ENCODE measurements around the gene PPAN. TPM values are rescaled to one million over a fixed set of nuclear protein-coding genes. Genes with fewer than 3 reads are reported as not detected.

Gene PPAN
- total RNA-seq: 22.8 and 36.7 TPM in 2 replicates

GRCh38 chr19:10106100-10106936 is at the start of gene PPAN:
TSS of gene PPAN (plus strand) at chr19:10106362. CDS start at chr19:10106395, 33 bp downstream.

GRCh38 chr19:10085641-10086590 is 20.2 kb upstream of the PPAN start, which contains the start of gene SHFL:
TSS of gene SHFL (plus strand) at chr19:10086317. CDS start at chr19:10086428, 111 bp downstream.

GRCh38 chr19:10111405-10111811 is 5.2 kb downstream of the PPAN start, which contains the start of gene P2RY11:
TSS of gene P2RY11 (plus strand) at chr19:10111693. CDS start at chr19:10111722, 29 bp downstream.

Other genes with a start within 250 kb of the PPAN start
- gene OLFM2, start 169.8 kb upstream of the PPAN start, total RNA-seq: 2.8 and 4.8 TPM in 2 replicates
- gene COL5A3, start 95.9 kb upstream of the PPAN start, total RNA-seq: 1.7 and 2.1 TPM in 2 replicates
- not detected in 2 replicates for gene RDH8, start 92.9 kb upstream of the PPAN start, total RNA-seq
- gene SHFL, start 20.0 kb upstream of the PPAN start, total RNA-seq: 16.9 and 18.3 TPM in 2 replicates
- 0.14 and 0.28 TPM in 2 replicates for gene ANGPTL6, start 3.7 kb upstream of the PPAN start, total RNA-seq
- gene P2RY11, start 5.3 kb downstream of the PPAN start, total RNA-seq: 1.00 and 3.3 TPM in 2 replicates
- gene EIF3G, start 13.5 kb downstream of the PPAN start, total RNA-seq: 395 and 434 TPM in 2 replicates
- 15.4 and 16.2 TPM in 2 replicates for gene DNMT1, start 88.6 kb downstream of the PPAN start, total RNA-seq
- 16.5 and 23.5 TPM in 2 replicates for gene S1PR2, start 125.0 kb downstream of the PPAN start, total RNA-seq
- gene MRPL4, start 145.9 kb downstream of the PPAN start, total RNA-seq: 13.1 and 14.2 TPM in 2 replicates
- gene ICAM1, start 164.8 kb downstream of the PPAN start, total RNA-seq: 6.3 and 13.2 TPM in 2 replicates
- gene ICAM4, start 180.6 kb downstream of the PPAN start, total RNA-seq: 1.5 and 4.4 TPM in 2 replicates
- gene ICAM5, start 183.6 kb downstream of the PPAN start, total RNA-seq: 1.3 TPM in 2 replicates
- gene ZGLP1, start 203.5 kb downstream of the PPAN start, total RNA-seq: 0.28 and 0.37 TPM in 2 replicates
- 15.2 and 16.6 TPM in 2 replicates for gene FDX2, start 209.7 kb downstream of the PPAN start, total RNA-seq
- 4.1 and 6.4 TPM in 2 replicates for gene RAVER1, start 227.2 kb downstream of the PPAN start, total RNA-seq
- 10.7 and 12.9 TPM in 2 replicates for gene ICAM3, start 233.3 kb downstream of the PPAN start, total RNA-seq

All from smooth muscle cell of bladder (primary cell).